ENCODE data around the gene PLIN5. TPM values are rescaled to one million over a fixed set of nuclear protein-coding genes. Genes with fewer than 3 reads are reported as not detected.

The PLIN5 gene
- total RNA-seq, 1 donor from 2014 or later = not detected

GRCh38 chr19:4512070-4512469 is 23.0 kb downstream of the PLIN5 start:
- no peak for FAIRE-seq
- Histone ChIP-seq H3K27me3 (ENCODE audit: control insufficient read depth, insufficient read depth, low read length) (no peaks in the 10 kb centered on the region), H3K4me3 (ENCODE audit: low read depth, low read length) (no peak overlapping the region), H3K36me3 (ENCODE audit: control insufficient read depth, insufficient read depth, low read length) (no peaks in the 10 kb centered on the region)
- no peak for TF ChIP-seq CTCF (IDR thresholded peaks at IDR 0.05; ENCODE audit: insufficient read depth, low read length, severe bottlenecking)
- DNase-seq (ENCODE audit: low read depth) = no peak

GRCh38 chr19:4511300-4512054 is 23.5 kb downstream of the PLIN5 start:
- FAIRE-seq = peak; percentile 40
- TF ChIP-seq CTCF (IDR thresholded peaks at IDR 0.05; ENCODE audit: insufficient read depth, low read length, severe bottlenecking) = no peak

GRCh38 chr19:4510435-4511255 is 24.4 kb downstream of the PLIN5 start:
- DNase-seq (ENCODE audit: low read depth) (no peak), FAIRE-seq (no peak)
- TF ChIP-seq CTCF (IDR thresholded peaks at IDR 0.05; ENCODE audit: insufficient read depth, low read length, severe bottlenecking) = no peak
- no peak overlapping the region for H3K4me3 ChIP-seq (ENCODE audit: low read depth, low read length)
- peaks cover 1% of the 10 kb centered on the region for H3K36me3 ChIP-seq (ENCODE audit: control insufficient read depth, insufficient read depth, low read length)
- no peaks in the 10 kb centered on the region for H3K27me3 ChIP-seq (ENCODE audit: control insufficient read depth, insufficient read depth, low read length)

More at GRCh38 chr19:4511300-4512054, 23.5 kb downstream of the PLIN5 start:
- no peak for DNase-seq (ENCODE audit: low read depth)
- H3K4me3 ChIP-seq (ENCODE audit: low read depth, low read length) = no peak overlapping the region
- no peaks in the 10 kb centered on the region for H3K27me3 ChIP-seq (ENCODE audit: control insufficient read depth, insufficient read depth, low read length)
- H3K36me3 ChIP-seq (ENCODE audit: control insufficient read depth, insufficient read depth, low read length) = no peaks in the 10 kb centered on the region

- Histone ChIP-seq H3K4me3 (ENCODE audit: low read depth, low read length) (no peak overlapping the region), H3K27me3 (ENCODE audit: control insufficient read depth, insufficient read depth, low read length) (no peaks in the 10 kb centered on the region), H3K36me3 (ENCODE audit: control insufficient read depth, insufficient read depth, low read length) (peaks cover 3% of the 10 kb centered on the region)
- no peak for DNase-seq (ENCODE audit: low read depth)
- FAIRE-seq = no peak
- no peak for TF ChIP-seq CTCF (IDR thresholded peaks at IDR 0.05; ENCODE audit: insufficient read depth, low read length, severe bottlenecking)
These were observed 26.3 kb downstream of the PLIN5 start for GRCh38 chr19:4508698-4509097.

- FAIRE-seq = no peak
- Histone ChIP-seq H3K27me3 (ENCODE audit: control insufficient read depth, insufficient read depth, low read length) (no peaks in the 10 kb centered on the region), H3K4me3 (ENCODE audit: low read depth, low read length) (no peak overlapping the region), H3K36me3 (ENCODE audit: control insufficient read depth, insufficient read depth, low read length) (peaks cover 3% of the 10 kb centered on the region)
- TF ChIP-seq CTCF (IDR thresholded peaks at IDR 0.05; ENCODE audit: insufficient read depth, low read length, severe bottlenecking) = no peak
- DNase-seq (ENCODE audit: low read depth) = no peak
These were observed 27.2 kb downstream of the PLIN5 start for GRCh38 chr19:4507804-4508203.

Measured in bronchial epithelial cell (primary cell).